Thoracic aorta (tissue), 2 donors: ENCODE results near the gene ENPP3. TPM values are rescaled to one million over a fixed set of nuclear protein-coding genes. Genes with fewer than 3 reads are reported as not detected.

Source experiments
- ATAC-seq: fragments of 150-250 bp; one replicate; pipeline ENCODE4 v1.8.0; 2017; ENCODE audit warnings: low read depth; ENCODE audit not compliant: insufficient number of reproducible peaks, low FRiP score
- DNase-seq: peaks from one replicate; pipeline ENCODE4 v3.0.0-alpha.2; 2020; ENCODE audit warnings: low spot score
- H3K27ac ChIP-seq, 2 donors: fragments of 200-600 bp; sonication (generic); 1 replicate in 1 of 2; 2 replicates in 1 of 2; pipeline ENCODE4 v1.5.1; 2016; ENCODE audit warnings: mild to moderate bottlenecking in 2 of 2, moderate library complexity in 2 of 2
- H3K27me3 ChIP-seq: fragments of 200-600 bp; sonication (generic); replicated peaks from 2 replicates; pipeline ENCODE4 v1.6.0; 2016; ENCODE audit warnings: mild to moderate bottlenecking; ENCODE audit not compliant: insufficient read depth
- H3K36me3 ChIP-seq: fragments of 200-600 bp; sonication (generic); one replicate; pipeline ENCODE4 v1.5.1; 2016
- H3K4me1 ChIP-seq, 2 donors: fragments of 200-600 bp; sonication (generic); 1 replicate in 1 of 2; 2 replicates in 1 of 2; pipeline versions ENCODE4 v1.5.1 to v1.6.0; 2016; ENCODE audit warnings: low read depth in 2 of 2, mild to moderate bottlenecking in 1 of 2; ENCODE audit not compliant: control insufficient read depth in 1 of 2
- H3K4me3 ChIP-seq: fragments of 200-600 bp; sonication (generic); 2 replicates; pipeline ENCODE4 v1.5.1; 2016; ENCODE audit warnings: mild to moderate bottlenecking
- H3K9me3 ChIP-seq: fragments of 200-600 bp; sonication (generic); 2 replicates; pipeline ENCODE4 v1.5.1; 2016
- CTCF ChIP-seq: fragments of 200-600 bp; sonication (generic); IDR thresholded peaks from one replicate; pipeline ENCODE4 v1.5.1; 2019; ENCODE audit warnings: antibody characterized with exemption
- total RNA-seq, 2 donors: library from RNA; depleted of rRNA; stranded (reverse); fragments of >200 nt; gene quantifications; one replicate each; pipeline versions ENCODE4 v1.1.0 to v1.2.3, GENCODE V29; 2016

The ENPP3 gene
- total RNA-seq, 2 donors from 2014 or later, result 0.49 to 0.54 TPM

- H3K27me3 ChIP-seq, result no peaks in the 10 kb centered on the region
- DNase-seq (no peak), ATAC-seq (no peak)
- peak overlapping the region; percentile 29 for H3K4me3 ChIP-seq
- TF ChIP-seq CTCF, result no peak
- peak overlapping the region; percentile 67 to 77 for H3K27ac ChIP-seq
- H3K9me3 ChIP-seq, result no peaks in the 10 kb centered on the region
- peaks cover 49 to 75% of the 10 kb centered on the region in 2 donors for H3K4me1 ChIP-seq
- no peaks in the 10 kb centered on the region for H3K36me3 ChIP-seq
Measured at GRCh38 chr6:131773284-131773950, 136.3 kb downstream of the ENPP3 start.

GRCh38 chr6:131775886-131776285 is 138.8 kb downstream of the ENPP3 start:
- H3K4me1 ChIP-seq, result peaks cover 44 to 81% of the 10 kb centered on the region in 2 donors
- H3K4me3 ChIP-seq, result no peak overlapping the region
- H3K9me3 ChIP-seq, result no peaks in the 10 kb centered on the region
- no peak for ATAC-seq
- DNase-seq, result no peak
- peak overlapping the region; percentile 67 to 77 for H3K27ac ChIP-seq
- TF ChIP-seq CTCF, result no peak
- H3K27me3 ChIP-seq, result no peaks in the 10 kb centered on the region
- H3K36me3 ChIP-seq, result no peaks in the 10 kb centered on the region

GRCh38 chr6:131776985-131777384 is 139.9 kb downstream of the ENPP3 start:
- ATAC-seq (no peak), DNase-seq (no peak)
- H3K27ac ChIP-seq, result peak overlapping the region in 1 of 2 donors; percentile 81
- no peaks in the 10 kb centered on the region for H3K27me3 ChIP-seq
- H3K36me3 ChIP-seq, result no peaks in the 10 kb centered on the region
- H3K9me3 ChIP-seq, result no peaks in the 10 kb centered on the region
- H3K4me1 ChIP-seq, result peaks cover 37 to 70% of the 10 kb centered on the region in 2 donors
- no peak for TF ChIP-seq CTCF
- H3K4me3 ChIP-seq, result no peak overlapping the region

- no peaks in the 10 kb centered on the region for H3K36me3 ChIP-seq
- H3K4me3 ChIP-seq, result peak overlapping the region; percentile 31
- TF ChIP-seq CTCF, result no peak
- H3K27me3 ChIP-seq, result no peaks in the 10 kb centered on the region
- H3K4me1 ChIP-seq, result peaks cover 28 to 61% of the 10 kb centered on the region in 2 donors
- no peaks in the 10 kb centered on the region for H3K9me3 ChIP-seq
- DNase-seq (no peak), ATAC-seq (peak; percentile 46)
- peak overlapping the region; percentile 81 to 91 for H3K27ac ChIP-seq
Measured at GRCh38 chr6:131778169-131778568, 141.1 kb downstream of the ENPP3 start.

- Histone ChIP-seq H3K27me3 (no peaks in the 10 kb centered on the region), H3K9me3 (no peaks in the 10 kb centered on the region), H3K27ac (peak overlapping the region; percentile 81 to 91), H3K36me3 (no peaks in the 10 kb centered on the region), H3K4me3 (peak overlapping the region; percentile 23), H3K4me1 (peaks cover 16 to 55% of the 10 kb centered on the region in 2 donors)
- DNase-seq (peak; percentile 43), ATAC-seq (no peak)
- no peak for TF ChIP-seq CTCF
Measured at GRCh38 chr6:131779304-131779703, 142.2 kb downstream of the ENPP3 start.
